Activated naive CD8-positive, alpha-beta T cell treated with anti-CD3 and anti-CD28 coated beads, Interleukin-2, amount 50 U/mL, for 24 hours (primary cell): ENCODE measurements around the gene ZFR2.

ENCODE experiments used
- ATAC-seq: fragments of 150-1000 bp; cut with Tn5 transposase; one replicate; pipeline ENCODE4 v1.10.0; 2021
- DNase-seq: peaks from one replicate; pipeline ENCODE4 v3.0.0; 2021
- H3K27ac Mint-ChIP-seq: one replicate; pipeline ENCODE4 v1.8.0; 2021; ENCODE audit warnings: mild to moderate bottlenecking, mixed read lengths
- H3K27me3 Mint-ChIP-seq: one replicate; pipeline ENCODE4 v1.8.0; 2021; ENCODE audit warnings: mixed read lengths
- H3K36me3 Mint-ChIP-seq: one replicate; pipeline ENCODE4 v1.8.0; 2021; ENCODE audit warnings: low read depth, mixed read lengths
- H3K4me1 Mint-ChIP-seq: one replicate; pipeline ENCODE4 v1.8.0; 2021; ENCODE audit warnings: mixed read lengths
- H3K4me3 Mint-ChIP-seq: one replicate; pipeline ENCODE4 v1.8.0; 2021; ENCODE audit warnings: mild to moderate bottlenecking, moderate library complexity, mixed read lengths
- H3K9me3 Mint-ChIP-seq: one replicate; pipeline ENCODE4 v1.8.0; 2021; ENCODE audit warnings: mixed read lengths

ZFR2 gene

GRCh38 chr19:3788996-3789778, 79.7 kb downstream of the ZFR2 start:
- ATAC-seq (peak; percentile 54), DNase-seq (peak; percentile 26)
- Mint-ChIP-seq H3K4me1 (peaks cover 25% of the 10 kb centered on the region), H3K36me3 (peaks cover 2% of the 10 kb centered on the region), H3K27ac (peak overlapping the region; percentile 43), H3K27me3 (no peaks in the 10 kb centered on the region), H3K9me3 (peaks cover 4% of the 10 kb centered on the region), H3K4me3 (no peak overlapping the region)

GRCh38 chr19:3785938-3786824, 82.7 kb downstream of the ZFR2 start, which contains the start of gene MATK:
Gene MATK (minus strand): TSS chr19:3786381. CDS start chr19:3785135, 1,246 bp downstream.
- Mint-ChIP-seq H3K27me3 (no peaks in the 10 kb centered on the region), H3K4me3 (peak within 1 kb of the TSS; percentile 79), H3K36me3 (peaks cover 20% of the 10 kb centered on the region), H3K9me3 (peaks cover 15% of the 10 kb centered on the region), H3K27ac (peak within 1 kb of the TSS; percentile 60), H3K4me1 (peaks cover 27% of the 10 kb centered on the region)
- peak; percentile 50 for ATAC-seq
- DNase-seq = peak; percentile 44

GRCh38 chr19:3785451-3785937, 83.3 kb downstream of the ZFR2 start:
- DNase-seq = peak; percentile 43
- Mint-ChIP-seq H3K27me3 (no peaks in the 10 kb centered on the region), H3K27ac (peak overlapping the region; percentile 60), H3K4me3 (peak overlapping the region; percentile 79), H3K9me3 (peaks cover 12% of the 10 kb centered on the region), H3K4me1 (peaks cover 23% of the 10 kb centered on the region), H3K36me3 (peaks cover 24% of the 10 kb centered on the region)
- ATAC-seq = peak; percentile 22

DNA sequence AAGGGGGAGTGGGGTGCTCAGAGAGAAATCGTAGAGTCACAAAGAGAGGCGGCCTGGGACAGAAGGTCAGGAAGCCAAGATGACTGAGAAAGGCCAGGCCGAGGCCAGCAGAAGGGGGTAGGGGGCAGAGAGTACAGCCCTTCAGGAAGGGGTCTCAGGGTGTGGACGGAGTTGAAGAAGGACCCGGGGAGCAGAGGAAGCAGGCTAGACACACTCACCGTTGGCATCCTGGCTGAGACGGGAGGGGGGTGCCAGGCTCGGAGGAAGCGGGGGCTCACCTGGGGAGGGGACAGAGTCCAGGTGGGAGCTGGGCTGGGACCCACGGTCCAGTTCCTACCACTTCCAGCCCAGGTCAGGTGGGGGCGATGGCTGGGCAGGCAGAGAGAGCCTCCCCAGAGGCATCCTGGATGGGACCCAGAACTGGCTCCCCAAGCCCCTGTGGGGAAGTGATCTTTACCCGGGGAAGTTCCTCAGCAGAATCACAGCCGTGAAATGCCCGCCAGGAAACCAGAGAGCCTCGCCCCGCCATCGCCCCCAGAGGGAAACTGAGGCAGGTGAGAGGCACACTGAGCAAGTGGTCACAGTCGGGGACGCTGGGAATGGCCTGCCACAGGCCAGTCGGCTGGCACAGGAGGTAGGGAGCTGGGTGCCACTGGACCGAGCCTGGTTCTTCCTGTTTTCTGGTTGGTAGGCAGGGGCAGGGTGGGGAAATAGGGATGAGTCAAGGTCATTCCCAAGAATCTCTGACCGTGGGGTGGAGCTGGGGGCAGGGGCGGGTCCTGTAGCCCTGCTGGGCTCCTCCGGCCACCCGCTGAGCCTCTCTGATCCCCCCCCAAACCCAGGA, 84.0 kb downstream of the ZFR2 start:
- no peak for ATAC-seq
- H3K27ac Mint-ChIP-seq = peak overlapping the region; percentile 60
- peak; percentile 13 for DNase-seq
- H3K36me3 Mint-ChIP-seq = peaks cover 24% of the 10 kb centered on the region
- H3K4me1 Mint-ChIP-seq = peaks cover 18% of the 10 kb centered on the region
- peaks cover 12% of the 10 kb centered on the region for H3K9me3 Mint-ChIP-seq
- H3K27me3 Mint-ChIP-seq = no peaks in the 10 kb centered on the region
- peak overlapping the region; percentile 79 for H3K4me3 Mint-ChIP-seq

DNA sequence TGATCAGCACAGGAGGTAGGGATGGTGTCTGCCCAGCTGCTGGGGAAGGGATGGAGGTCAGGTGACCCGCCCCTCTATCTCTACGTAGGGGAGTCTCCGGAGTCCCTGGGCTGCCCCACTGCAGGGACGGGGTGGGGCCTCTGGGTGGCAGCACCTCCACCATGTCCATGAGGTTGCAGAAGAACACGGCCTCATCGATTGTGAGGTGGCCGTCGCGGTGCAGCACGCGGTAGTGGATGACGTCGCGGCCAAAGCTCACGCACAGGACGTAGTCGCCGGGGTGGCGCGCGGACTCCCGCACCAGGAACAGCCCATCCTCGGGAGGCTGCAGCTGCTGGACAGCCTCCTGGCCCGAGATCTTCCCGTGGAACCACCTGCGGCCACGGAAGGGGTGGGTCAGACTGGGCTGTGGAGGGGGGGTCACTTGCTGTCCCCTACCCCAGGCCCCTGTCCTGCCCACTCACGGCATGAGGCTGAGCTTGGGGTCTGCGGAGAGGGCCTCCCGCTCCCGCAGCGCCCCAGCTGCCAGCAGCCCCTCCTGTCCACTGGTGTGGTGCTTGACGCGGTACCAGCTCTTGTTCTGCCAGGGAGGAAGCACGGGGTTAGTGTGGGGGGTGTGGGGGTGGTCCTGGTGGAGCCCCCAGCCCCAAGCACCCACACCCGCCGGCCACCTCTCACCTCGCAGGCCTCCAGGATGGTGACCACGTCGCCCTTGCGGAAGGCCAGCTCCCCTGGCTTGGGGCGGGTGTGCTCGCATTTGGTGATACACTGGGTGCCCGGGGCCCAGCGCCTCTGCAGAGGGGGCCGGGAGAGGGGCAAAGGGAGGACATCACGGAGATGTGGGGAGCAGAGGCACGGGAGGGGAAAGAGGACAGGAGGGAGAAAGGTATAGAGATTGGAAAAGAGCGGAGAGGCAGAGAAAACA, 84.9 kb downstream of the ZFR2 start:
- ATAC-seq = peak; percentile 34
- Mint-ChIP-seq H3K9me3 (peaks cover 12% of the 10 kb centered on the region), H3K4me1 (peaks cover 12% of the 10 kb centered on the region), H3K27ac (no peak overlapping the region), H3K4me3 (peak overlapping the region; percentile 79), H3K36me3 (peaks cover 24% of the 10 kb centered on the region), H3K27me3 (no peaks in the 10 kb centered on the region)
- peak; percentile 58 for DNase-seq

- no peak overlapping the region for H3K4me3 Mint-ChIP-seq
- H3K27ac Mint-ChIP-seq = no peak overlapping the region
Observed at GRCh38 chr19:3782903-3783302, 85.9 kb downstream of the ZFR2 start.

DNA sequence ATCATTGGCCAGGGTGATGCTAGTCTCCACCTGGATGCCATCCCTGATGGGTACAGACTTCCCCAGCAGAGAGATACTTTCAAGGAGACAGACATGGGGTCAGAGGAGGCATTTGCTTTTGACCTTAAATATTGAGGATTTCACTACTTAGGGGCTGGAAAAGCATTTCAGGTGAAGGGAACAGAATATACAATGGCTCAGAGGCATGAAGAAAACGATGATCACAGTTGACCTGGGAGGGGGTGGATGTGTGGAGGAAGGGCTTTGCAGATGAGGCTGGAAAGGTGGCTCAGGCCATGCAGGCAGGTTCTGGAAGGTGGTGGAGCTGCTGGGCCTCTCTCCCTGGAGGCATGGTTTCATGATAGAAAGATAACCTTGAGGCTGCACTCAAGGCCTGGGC, 86.5 kb downstream of the ZFR2 start:
- H3K27me3 Mint-ChIP-seq = no peaks in the 10 kb centered on the region
- ATAC-seq (no peak), DNase-seq (no peak)
- H3K36me3 Mint-ChIP-seq = peaks cover 24% of the 10 kb centered on the region
- peaks cover 11% of the 10 kb centered on the region for H3K4me1 Mint-ChIP-seq
- H3K4me3 Mint-ChIP-seq = no peak overlapping the region
- H3K27ac Mint-ChIP-seq = no peak overlapping the region
- H3K9me3 Mint-ChIP-seq = peaks cover 12% of the 10 kb centered on the region

More at GRCh38 chr19:3782903-3783302, 85.9 kb downstream of the ZFR2 start:
- no peaks in the 10 kb centered on the region for H3K27me3 Mint-ChIP-seq
- ATAC-seq = no peak
- peaks cover 24% of the 10 kb centered on the region for H3K36me3 Mint-ChIP-seq
- no peak for DNase-seq
- peaks cover 12% of the 10 kb centered on the region for H3K9me3 Mint-ChIP-seq
- peaks cover 11% of the 10 kb centered on the region for H3K4me1 Mint-ChIP-seq

- Mint-ChIP-seq H3K27ac (no peak overlapping the region), H3K4me1 (peaks cover 8% of the 10 kb centered on the region), H3K4me3 (no peak overlapping the region), H3K36me3 (peaks cover 25% of the 10 kb centered on the region), H3K27me3 (no peaks in the 10 kb centered on the region), H3K9me3 (peaks cover 12% of the 10 kb centered on the region)
- DNase-seq (no peak), ATAC-seq (no peak)
Observed at GRCh38 chr19:3781603-3782002, 87.2 kb downstream of the ZFR2 start.

- no peak for DNase-seq
- no peaks in the 10 kb centered on the region for H3K27me3 Mint-ChIP-seq
- peaks cover 25% of the 10 kb centered on the region for H3K36me3 Mint-ChIP-seq
- no peak overlapping the region for H3K4me3 Mint-ChIP-seq
- ATAC-seq = no peak
- peaks cover 7% of the 10 kb centered on the region for H3K4me1 Mint-ChIP-seq
- H3K27ac Mint-ChIP-seq = no peak overlapping the region
- H3K9me3 Mint-ChIP-seq = peaks cover 12% of the 10 kb centered on the region
Observed at GRCh38 chr19:3780786-3781304, 88.0 kb downstream of the ZFR2 start.

DNA sequence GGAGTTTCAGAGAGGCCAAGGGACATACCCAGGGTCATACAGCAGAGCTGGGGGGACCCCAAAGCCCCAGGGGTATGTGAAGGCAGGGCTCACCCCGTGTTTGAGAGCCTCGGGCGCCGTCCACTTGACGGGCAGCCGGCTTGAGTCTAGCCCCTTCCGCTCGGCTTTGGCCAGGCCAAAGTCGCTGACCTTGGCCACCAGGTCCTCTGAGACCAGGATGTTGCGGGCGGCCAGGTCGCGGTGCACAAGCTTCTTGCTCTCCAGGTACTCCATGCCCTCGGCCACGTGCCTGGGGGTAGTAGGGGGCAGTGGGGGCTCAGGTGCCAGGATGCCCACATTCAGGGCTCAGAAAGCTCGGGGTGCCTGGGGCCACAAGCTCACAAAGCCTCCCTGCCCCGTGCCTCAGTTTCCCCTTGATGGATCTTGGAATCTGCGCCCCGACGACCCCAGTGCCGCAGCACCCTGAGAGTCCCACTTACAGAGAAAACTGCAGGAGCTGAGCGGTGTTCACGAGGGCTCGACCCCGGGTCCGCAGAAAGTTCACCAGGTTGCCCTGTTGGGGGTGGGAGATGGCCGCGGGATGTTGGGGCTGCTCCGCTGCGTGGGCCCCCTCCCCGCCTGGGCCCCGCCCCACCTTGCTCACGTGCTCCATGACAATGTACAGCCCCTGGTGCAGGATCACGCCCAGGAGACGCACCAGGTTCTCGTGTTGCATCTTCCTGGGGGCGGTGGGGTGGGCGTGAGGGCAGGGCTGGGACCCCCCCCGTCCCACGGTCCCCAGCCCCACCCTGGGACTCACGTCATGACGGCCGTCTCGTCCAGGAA, 89.7 kb downstream of the ZFR2 start:
- no peak overlapping the region for H3K27ac Mint-ChIP-seq
- no peaks in the 10 kb centered on the region for H3K27me3 Mint-ChIP-seq
- H3K36me3 Mint-ChIP-seq = peaks cover 23% of the 10 kb centered on the region
- DNase-seq = no peak
- peaks cover 12% of the 10 kb centered on the region for H3K9me3 Mint-ChIP-seq
- ATAC-seq = no peak
- peaks cover 2% of the 10 kb centered on the region for H3K4me1 Mint-ChIP-seq
- no peak overlapping the region for H3K4me3 Mint-ChIP-seq

GRCh38 chr19:3778104-3778867, 90.6 kb downstream of the ZFR2 start:
- Mint-ChIP-seq H3K36me3 (peaks cover 21% of the 10 kb centered on the region), H3K4me3 (no peak overlapping the region), H3K27ac (no peak overlapping the region), H3K27me3 (no peaks in the 10 kb centered on the region), H3K4me1 (no peaks in the 10 kb centered on the region), H3K9me3 (peaks cover 12% of the 10 kb centered on the region)
- DNase-seq = no peak
- ATAC-seq = no peak
